ENCODE measurements around the gene NAGLU. TPM values are rescaled to one million over a fixed set of nuclear protein-coding genes. Genes with fewer than 3 reads are reported as not detected.

NAGLU gene
- total and polyA plus RNA-seq, 2 donors from 2014 or later, result 37.5 to 52.7 TPM

- no peak for TF ChIP-seq CTCF (IDR thresholded peaks at IDR 0.05; ENCODE audit: borderline replicate concordance, extremely low read depth, insufficient read depth)
- Histone ChIP-seq H3K9ac (ENCODE audit: low read length in 3 of 3) (no peak overlapping the region), H3K27me3 (ENCODE audit: control insufficient read depth, insufficient read depth, low read length) (no peaks in the 10 kb centered on the region), H3K9me3 (ENCODE audit: control insufficient read depth in 2 of 3, insufficient read depth in 1 of 3, low read length in 3 of 3) (no peaks in the 10 kb centered on the region), H3K4me3 (ENCODE audit: low read length in 3 of 3) (no peak overlapping the region), H3K4me1 (ENCODE audit: control insufficient read depth in 2 of 3, insufficient read depth in 2 of 3, low read depth in 1 of 3, low read length in 3 of 3) (no peaks in the 10 kb centered on the region), H3K27ac (ENCODE audit: low read depth in 2 of 2, low read length in 2 of 2) (no peak overlapping the region), H3K36me3 (ENCODE audit: control insufficient read depth in 2 of 3, insufficient read depth in 3 of 3, low read length in 3 of 3) (peaks cover 0 to 37% (median 4%) of the 10 kb centered on the region in 3 donors)
- no peak for DNase-seq
- intact Hi-C loops (cut with DNase I), result no loop called here
- FAIRE-seq, result no peak
Observed at GRCh38 chr17:42494673-42495072, 41.4 kb upstream of the NAGLU start.

- Histone ChIP-seq H3K36me3 (ENCODE audit: control insufficient read depth in 2 of 3, insufficient read depth in 3 of 3, low read length in 3 of 3) (peaks cover 2 to 57% (median 18%) of the 10 kb centered on the region in 3 donors), H3K9me3 (ENCODE audit: control insufficient read depth in 2 of 3, insufficient read depth in 1 of 3, low read length in 3 of 3) (no peaks in the 10 kb centered on the region), H3K4me1 (ENCODE audit: control insufficient read depth in 2 of 3, insufficient read depth in 2 of 3, low read depth in 1 of 3, low read length in 3 of 3) (no peaks in the 10 kb centered on the region), H3K4me3 (ENCODE audit: low read length in 3 of 3) (no peak overlapping the region), H3K9ac (ENCODE audit: low read length in 3 of 3) (no peak overlapping the region), H3K27ac (ENCODE audit: low read depth in 2 of 2, low read length in 2 of 2) (no peak overlapping the region), H3K27me3 (ENCODE audit: control insufficient read depth, insufficient read depth, low read length) (no peaks in the 10 kb centered on the region)
- intact Hi-C loops (cut with DNase I), result no loop called here
- FAIRE-seq (no peak), DNase-seq (peak in 1 of 5 donors; percentile 53)
- no peak for TF ChIP-seq CTCF (IDR thresholded peaks at IDR 0.05; ENCODE audit: borderline replicate concordance, extremely low read depth, insufficient read depth)
Observed at GRCh38 chr17:42498828-42499227, 37.2 kb upstream of the NAGLU start.

- FAIRE-seq, result no peak
- Histone ChIP-seq H3K4me3 (ENCODE audit: low read length in 3 of 3) (no peak overlapping the region), H3K4me1 (ENCODE audit: control insufficient read depth in 2 of 3, insufficient read depth in 2 of 3, low read depth in 1 of 3, low read length in 3 of 3) (no peaks in the 10 kb centered on the region), H3K27ac (ENCODE audit: low read depth in 2 of 2, low read length in 2 of 2) (no peak overlapping the region), H3K36me3 (ENCODE audit: control insufficient read depth in 2 of 3, insufficient read depth in 3 of 3, low read length in 3 of 3) (peaks cover 2 to 46% (median 23%) of the 10 kb centered on the region in 3 donors), H3K9me3 (ENCODE audit: control insufficient read depth in 2 of 3, insufficient read depth in 1 of 3, low read length in 3 of 3) (no peaks in the 10 kb centered on the region), H3K9ac (ENCODE audit: low read length in 3 of 3) (no peak overlapping the region), H3K27me3 (ENCODE audit: control insufficient read depth, insufficient read depth, low read length) (no peaks in the 10 kb centered on the region)
- intact Hi-C loops (cut with DNase I), result no loop called here
- TF ChIP-seq CTCF (IDR thresholded peaks at IDR 0.05; ENCODE audit: borderline replicate concordance, extremely low read depth, insufficient read depth), result no peak
- DNase-seq, result no peak
Observed at GRCh38 chr17:42502091-42502490, 34.0 kb upstream of the NAGLU start.

GRCh38 chr17:42502926-42503325, 33.1 kb upstream of the NAGLU start:
- TF ChIP-seq CTCF (IDR thresholded peaks at IDR 0.05; ENCODE audit: borderline replicate concordance, extremely low read depth, insufficient read depth), result no peak
- peaks cover 2 to 48% (median 25%) of the 10 kb centered on the region in 3 donors for H3K36me3 ChIP-seq (ENCODE audit: control insufficient read depth in 2 of 3, insufficient read depth in 3 of 3, low read length in 3 of 3)

More at GRCh38 chr17:42502926-42503325, 33.1 kb upstream of the NAGLU start:
- H3K4me3 ChIP-seq (ENCODE audit: low read length in 3 of 3), result no peak overlapping the region
- no peaks in the 10 kb centered on the region for H3K27me3 ChIP-seq (ENCODE audit: control insufficient read depth, insufficient read depth, low read length)
- no peak for FAIRE-seq
- no peak overlapping the region for H3K9ac ChIP-seq (ENCODE audit: low read length in 3 of 3)
- H3K27ac ChIP-seq (ENCODE audit: low read depth in 2 of 2, low read length in 2 of 2), result no peak overlapping the region
- no peaks in the 10 kb centered on the region for H3K9me3 ChIP-seq (ENCODE audit: control insufficient read depth in 2 of 3, insufficient read depth in 1 of 3, low read length in 3 of 3)
- intact Hi-C loops (cut with DNase I), result no loop called here
- no peak for DNase-seq
- H3K4me1 ChIP-seq (ENCODE audit: control insufficient read depth in 2 of 3, insufficient read depth in 2 of 3, low read depth in 1 of 3, low read length in 3 of 3), result no peaks in the 10 kb centered on the region

Measured in kidney (tissue), 14 donors.